NCI-H1105 (cell line): ENCODE measurements around the gene NOL4L.
"Not testable (repeated sequence)": the region's sequence is repeated elsewhere in the genome, so short reads cannot be mapped to it uniquely, and the experiment has no call there.

Experiments used
- DNase-seq: peaks from one replicate; lab custom pipeline; 2025; lab: John Stamatoyannopoulos, UW

Gene NOL4L

GRCh38 chr20:32421290-32421689 lies 163.8 kb downstream of the NOL4L start:
- DNase-seq = no peak

GRCh38 chr20:32418376-32418775 lies 166.8 kb downstream of the NOL4L start:
- no peak for DNase-seq

- DNase-seq = no peak
These were observed 168.9 kb downstream of the NOL4L start for GRCh38 chr20:32416206-32416605.

DNA sequence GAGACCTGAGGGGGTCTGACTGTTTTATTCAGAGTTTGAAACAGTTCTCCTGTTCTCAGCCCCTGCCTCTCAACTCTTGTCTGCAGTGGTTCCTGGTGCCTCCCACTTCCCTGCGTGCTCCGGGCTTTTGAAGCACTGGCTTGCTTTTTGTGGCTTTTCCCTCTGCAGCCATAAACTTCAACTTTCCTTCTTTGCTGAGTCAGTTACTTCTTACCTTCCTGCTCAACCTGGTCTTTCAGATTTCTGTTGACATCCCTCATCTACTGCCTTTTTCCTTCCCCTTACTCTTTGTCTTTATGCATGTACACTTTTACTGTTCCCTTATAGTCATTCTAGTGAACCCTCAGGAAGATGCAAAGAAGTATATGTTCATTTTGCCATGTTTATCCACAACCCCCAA lies 169.6 kb downstream of the NOL4L start:
- DNase-seq = no peak

DNA sequence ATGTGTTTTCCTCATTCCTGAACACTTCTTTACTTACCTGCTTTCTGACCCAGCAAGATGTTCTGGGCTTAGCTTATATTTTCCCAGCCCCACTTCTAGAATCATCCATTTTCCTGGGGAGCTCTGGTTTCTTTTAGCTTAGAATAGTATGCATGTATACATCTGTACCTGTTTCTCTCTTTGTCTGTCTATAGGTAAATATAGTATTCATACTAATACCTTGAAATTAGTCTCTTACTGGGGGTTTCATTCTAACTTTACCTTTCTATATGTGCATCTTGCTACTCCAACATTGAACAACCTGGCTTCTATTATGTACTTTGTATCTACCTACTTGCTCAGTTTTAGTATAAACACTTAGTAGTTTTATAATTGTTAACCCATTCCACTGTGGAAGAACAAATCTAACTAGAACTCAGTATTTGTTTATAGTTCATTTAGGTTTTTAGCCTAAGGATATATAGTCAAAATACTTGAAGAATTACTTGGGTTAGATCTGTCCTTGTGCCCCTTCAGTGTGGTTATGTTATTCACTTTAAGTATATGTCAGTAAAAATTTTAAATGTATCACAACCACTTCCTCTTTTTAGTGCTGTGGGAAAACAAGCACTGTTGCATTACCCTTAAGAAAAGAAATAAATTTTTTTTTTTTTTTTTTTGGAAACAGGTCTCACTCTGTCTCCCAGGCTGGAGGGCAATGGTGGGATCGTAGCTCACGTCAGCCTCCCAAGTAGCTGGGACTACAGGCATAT lies 173.0 kb downstream of the NOL4L start:
- DNase-seq = no peak

DNA sequence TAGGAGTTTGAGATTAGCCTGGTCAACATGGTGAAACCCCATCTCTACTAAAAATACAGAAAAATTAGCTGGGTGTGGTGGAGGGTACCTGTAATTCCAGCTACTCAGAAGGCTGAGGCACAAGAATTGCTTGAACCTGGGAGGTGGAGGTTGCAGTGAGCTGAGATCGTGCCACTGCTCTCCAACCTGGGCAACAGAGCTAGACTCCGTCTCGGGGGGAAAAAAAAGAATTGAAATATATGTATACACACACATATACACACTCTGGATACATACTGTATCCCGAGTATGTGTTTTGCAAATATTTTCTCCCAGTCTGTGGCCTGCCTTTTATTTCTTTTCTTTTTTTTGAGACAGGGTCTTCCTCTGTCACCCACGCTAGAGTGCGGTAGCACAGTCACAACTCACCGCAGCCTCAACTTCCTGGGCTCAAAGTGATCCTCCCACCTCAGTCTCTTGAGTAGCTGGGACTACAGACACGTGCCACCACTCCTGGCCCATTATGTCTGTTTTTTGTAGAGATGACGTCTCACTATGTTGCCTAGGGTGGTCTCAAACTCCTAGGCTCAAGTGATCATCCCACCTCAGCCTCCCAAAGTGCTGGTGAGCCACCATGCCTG lies 177.9 kb downstream of the NOL4L start:
- DNase-seq = not testable (repeated sequence)

GRCh38 chr20:32406701-32407100 lies 178.4 kb downstream of the NOL4L start:
- DNase-seq = no peak

- DNase-seq = no peak
These were observed 181.1 kb downstream of the NOL4L start for GRCh38 chr20:32404017-32404416.

- no peak for DNase-seq
These were observed 184.7 kb downstream of the NOL4L start for GRCh38 chr20:32400476-32400875.

GRCh38 chr20:32397567-32398084 lies 187.5 kb downstream of the NOL4L start:
- no peak for DNase-seq

GRCh38 chr20:32396646-32397160 lies 188.4 kb downstream of the NOL4L start:
- no peak for DNase-seq

DNA sequence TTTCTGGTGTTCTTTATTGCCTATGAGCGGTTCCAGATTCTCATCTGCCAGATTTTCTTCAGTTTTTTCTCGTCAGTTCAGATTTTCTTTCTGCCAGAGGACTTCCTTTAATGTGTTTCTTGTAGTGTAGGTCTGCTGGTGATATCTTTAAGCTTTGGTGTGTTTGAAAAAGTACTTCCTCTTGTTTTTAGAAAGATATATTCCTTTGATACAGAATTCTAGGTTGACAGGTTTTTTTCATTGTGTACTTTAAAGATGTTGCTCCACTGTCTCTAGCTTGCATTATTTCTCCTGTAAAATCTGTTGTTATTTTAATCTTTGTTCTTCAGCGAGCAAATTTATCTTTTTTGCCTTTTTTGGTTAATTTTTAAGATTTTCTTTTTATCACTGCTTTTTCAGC lies 190.1 kb downstream of the NOL4L start:
- DNase-seq = no peak
